Calu3 (cell line): Measurements from ENCODE around the gene AIP. TPM values are rescaled to one million over a fixed set of nuclear protein-coding genes. Genes with fewer than 3 reads are reported as not detected.

Source experiments
- BruUV-seq: library from RNA; stranded (reverse); fragments of 400-500 nt; replicated peaks from 2 replicates; lab custom pipeline; 2021; lab: Mats Ljungman, UMichigan
- CTCF ChIA-PET: fragments of 300-600 bp; sonication (Branson Sonifier 250); formaldehyde crosslinking; loops from one replicate; lab custom pipeline; 2022; ENCODE audit warnings: antibody characterized with exemption; lab: Charles Lee
- DNase-seq: peaks from one replicate; pipeline ENCODE4 v3.0.0; 2022
- H3K27ac Mint-ChIP-seq: one replicate; pipeline ENCODE4 v1.8.0; 2022; ENCODE audit warnings: mixed read lengths; ENCODE audit not compliant: unreplicated experiment
- H3K27me3 Mint-ChIP-seq: one replicate; pipeline ENCODE4 v1.8.0; 2022; ENCODE audit warnings: mixed read lengths; ENCODE audit not compliant: unreplicated experiment
- H3K36me3 Mint-ChIP-seq: one replicate; pipeline ENCODE4 v1.8.0; 2022; ENCODE audit warnings: mild to moderate bottlenecking, moderate library complexity, mixed read lengths; ENCODE audit not compliant: insufficient read depth, unreplicated experiment
- H3K4me1 Mint-ChIP-seq: one replicate; pipeline ENCODE4 v1.8.0; 2022; ENCODE audit warnings: mild to moderate bottlenecking, low read depth, mixed read lengths; ENCODE audit not compliant: unreplicated experiment
- H3K4me3 Mint-ChIP-seq: one replicate; pipeline ENCODE4 v1.8.0; 2022; ENCODE audit warnings: mild to moderate bottlenecking, low read depth, moderate library complexity, mixed read lengths; ENCODE audit not compliant: unreplicated experiment
- H3K9me3 Mint-ChIP-seq: one replicate; pipeline ENCODE4 v1.8.0; 2022; ENCODE audit warnings: low read depth, mixed read lengths; ENCODE audit not compliant: unreplicated experiment
- intact Hi-C: fragments of 100-400 bp; cut with micrococcal nuclease; formaldehyde crosslinking; loops from one replicate; pipeline ENCODE4 v1.10.0; 2022; ENCODE audit not compliant: unreplicated experiment
- total RNA-seq: library from RNA; stranded (reverse); gene quantifications from 2 replicates; pipeline ENCODE4 v1.2.3, GENCODE V29; 2022
- TF ChIP-seq, protein P1 (sequence below): fragments of 200-600 bp; IDR thresholded peaks from one replicate; pipeline ENCODE4 v1.8.0; 2022; ENCODE audit warnings: antibody characterized with exemption; ENCODE audit not compliant: unreplicated experiment

AIP gene
- total RNA-seq, 1 experiment from 2014 or later: 44.0 TPM

DNA sequence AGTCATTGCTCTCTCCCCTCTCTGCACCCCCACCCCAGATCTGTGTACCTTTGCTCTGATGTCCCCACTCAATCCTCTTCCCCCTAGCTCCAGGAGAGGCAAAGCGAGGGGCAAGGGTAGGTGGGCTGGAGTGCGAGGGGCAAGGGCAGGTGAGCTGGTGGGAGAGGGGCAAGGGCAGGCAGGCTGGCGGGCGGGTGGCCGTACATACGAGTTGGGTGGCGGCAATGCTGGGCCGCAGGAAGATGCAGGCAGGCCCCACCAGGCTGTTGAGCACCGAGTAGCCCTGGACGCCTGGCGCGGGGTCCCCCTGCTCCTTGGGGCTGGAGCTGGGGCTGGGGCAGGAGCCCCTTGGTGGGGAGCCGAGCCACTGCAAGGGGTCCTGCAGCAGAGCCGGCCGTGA is 39.5 kb downstream of the AIP start:
- TF ChIP-seq, protein P1, sequence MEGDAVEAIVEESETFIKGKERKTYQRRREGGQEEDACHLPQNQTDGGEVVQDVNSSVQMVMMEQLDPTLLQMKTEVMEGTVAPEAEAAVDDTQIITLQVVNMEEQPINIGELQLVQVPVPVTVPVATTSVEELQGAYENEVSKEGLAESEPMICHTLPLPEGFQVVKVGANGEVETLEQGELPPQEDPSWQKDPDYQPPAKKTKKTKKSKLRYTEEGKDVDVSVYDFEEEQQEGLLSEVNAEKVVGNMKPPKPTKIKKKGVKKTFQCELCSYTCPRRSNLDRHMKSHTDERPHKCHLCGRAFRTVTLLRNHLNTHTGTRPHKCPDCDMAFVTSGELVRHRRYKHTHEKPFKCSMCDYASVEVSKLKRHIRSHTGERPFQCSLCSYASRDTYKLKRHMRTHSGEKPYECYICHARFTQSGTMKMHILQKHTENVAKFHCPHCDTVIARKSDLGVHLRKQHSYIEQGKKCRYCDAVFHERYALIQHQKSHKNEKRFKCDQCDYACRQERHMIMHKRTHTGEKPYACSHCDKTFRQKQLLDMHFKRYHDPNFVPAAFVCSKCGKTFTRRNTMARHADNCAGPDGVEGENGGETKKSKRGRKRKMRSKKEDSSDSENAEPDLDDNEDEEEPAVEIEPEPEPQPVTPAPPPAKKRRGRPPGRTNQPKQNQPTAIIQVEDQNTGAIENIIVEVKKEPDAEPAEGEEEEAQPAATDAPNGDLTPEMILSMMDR: no peak
- peaks cover 37% of the 10 kb centered on the region for H3K27me3 Mint-ChIP-seq
- H3K9me3 Mint-ChIP-seq: peaks cover 6% of the 10 kb centered on the region
- intact Hi-C loops: no loop called here
- H3K4me1 Mint-ChIP-seq: peaks cover 5% of the 10 kb centered on the region
- H3K27ac Mint-ChIP-seq: no peak overlapping the region
- no peak for DNase-seq
- BruUV-seq: no TSS peak
- H3K4me3 Mint-ChIP-seq: no peak overlapping the region
- CTCF ChIA-PET: no interaction called here
- no peaks in the 10 kb centered on the region for H3K36me3 Mint-ChIP-seq

DNA sequence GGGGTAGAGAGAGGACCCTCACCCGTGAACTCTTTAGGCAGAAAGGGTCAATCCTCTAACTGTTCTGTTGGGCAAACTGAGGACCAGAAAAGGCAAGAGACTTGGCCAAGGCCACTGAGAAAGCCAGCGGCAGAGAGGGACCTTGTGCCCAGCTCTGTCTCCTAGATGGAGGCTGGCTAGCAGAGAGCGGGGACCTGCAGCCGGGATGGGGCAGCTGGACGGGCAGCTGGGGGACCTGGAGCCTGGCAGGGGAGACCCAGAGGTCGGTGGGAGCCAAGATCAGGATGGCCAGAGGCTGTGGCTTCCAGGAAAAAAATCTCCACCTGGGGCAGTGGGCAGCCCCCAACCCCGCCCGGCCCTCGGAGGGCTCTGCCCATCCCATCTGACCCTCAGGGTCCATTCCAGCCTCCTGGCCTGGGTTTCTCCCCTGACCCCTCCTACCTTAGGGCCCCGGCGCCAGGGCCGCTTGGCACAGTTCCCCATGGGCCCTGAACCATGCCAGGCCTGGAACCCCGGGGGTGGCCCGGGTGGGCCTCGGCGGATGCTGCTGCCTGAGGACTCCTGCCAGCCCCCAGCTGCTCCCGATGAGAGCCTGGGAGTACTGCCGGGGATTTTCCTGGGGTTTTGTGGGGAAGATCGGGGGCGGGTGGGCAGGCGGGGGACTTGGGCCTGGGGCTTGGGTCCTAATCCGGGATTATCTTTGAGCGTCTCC is 40.2 kb downstream of the AIP start, which contains the start of gene CABP2:
Gene CABP2 (minus strand): TSS at position 603 of the 712 bp plus-strand sequence. CDS start 120 bp downstream, at position 483.
- intact Hi-C loops: no loop called here
- DNase-seq: no peak
- Mint-ChIP-seq H3K4me3 (no peak within 1 kb of the TSS), H3K36me3 (no peaks in the 10 kb centered on the region), H3K27ac (no peak within 1 kb of the TSS), H3K9me3 (peaks cover 9% of the 10 kb centered on the region), H3K4me1 (peaks cover 5% of the 10 kb centered on the region), H3K27me3 (peaks cover 44% of the 10 kb centered on the region)
- CTCF ChIA-PET: no interaction called here
- BruUV-seq: no TSS peak
- TF ChIP-seq, protein P1: no peak

DNA sequence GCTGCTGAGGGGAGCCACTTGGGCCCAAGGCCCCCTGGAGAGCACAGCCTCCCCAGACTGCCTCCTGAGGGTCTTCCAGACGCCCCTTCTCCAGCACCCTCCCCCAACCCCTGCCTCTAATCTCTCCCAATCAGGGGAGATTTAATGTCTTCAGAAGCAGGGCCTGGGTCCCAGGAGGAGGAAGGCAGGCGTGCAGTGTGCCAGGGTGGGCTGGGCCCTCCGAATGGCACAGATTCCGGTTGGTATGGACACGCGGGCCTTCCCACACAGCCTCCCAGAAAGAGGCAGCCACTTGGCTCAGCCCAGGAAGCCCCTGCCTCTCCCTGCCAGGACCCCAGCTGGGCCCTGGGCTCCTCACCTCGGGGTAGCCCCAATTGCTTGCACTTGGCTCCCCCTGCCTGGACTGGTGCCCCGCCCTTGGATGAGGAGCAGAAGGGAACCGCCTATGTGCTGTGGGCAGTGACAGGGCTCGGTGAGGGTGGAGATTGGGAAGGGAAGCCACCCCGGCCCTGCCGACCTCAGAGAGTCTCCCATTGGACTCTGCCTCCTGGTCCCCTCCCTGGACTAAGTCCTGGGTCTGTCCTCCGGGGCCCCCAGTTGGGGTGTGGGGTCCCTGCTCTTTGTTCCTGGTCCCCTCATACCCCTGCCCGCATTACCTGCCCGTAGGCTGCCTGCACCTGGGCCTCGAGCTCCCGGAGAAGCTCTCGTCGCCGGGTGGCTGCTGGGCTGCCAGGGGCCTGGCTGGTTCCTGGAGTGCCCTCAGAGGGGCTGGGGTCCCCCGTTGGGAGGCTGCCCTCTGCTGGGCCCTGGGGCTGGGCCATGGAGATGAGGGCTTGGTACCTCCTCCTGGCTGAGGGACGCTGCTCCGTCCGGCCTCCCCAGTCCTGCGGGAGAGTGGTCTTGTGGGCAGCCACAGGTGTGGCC is 41.0 kb downstream of the AIP start:
- no peaks in the 10 kb centered on the region for H3K36me3 Mint-ChIP-seq
- peaks cover 46% of the 10 kb centered on the region for H3K27me3 Mint-ChIP-seq
- BruUV-seq: no TSS peak
- DNase-seq: no peak
- H3K27ac Mint-ChIP-seq: no peak overlapping the region
- H3K9me3 Mint-ChIP-seq: peaks cover 11% of the 10 kb centered on the region
- intact Hi-C loops: no loop called here
- CTCF ChIA-PET: no interaction called here
- H3K4me3 Mint-ChIP-seq: no peak overlapping the region
- TF ChIP-seq, protein P1: no peak
- H3K4me1 Mint-ChIP-seq: peaks cover 5% of the 10 kb centered on the region

DNA sequence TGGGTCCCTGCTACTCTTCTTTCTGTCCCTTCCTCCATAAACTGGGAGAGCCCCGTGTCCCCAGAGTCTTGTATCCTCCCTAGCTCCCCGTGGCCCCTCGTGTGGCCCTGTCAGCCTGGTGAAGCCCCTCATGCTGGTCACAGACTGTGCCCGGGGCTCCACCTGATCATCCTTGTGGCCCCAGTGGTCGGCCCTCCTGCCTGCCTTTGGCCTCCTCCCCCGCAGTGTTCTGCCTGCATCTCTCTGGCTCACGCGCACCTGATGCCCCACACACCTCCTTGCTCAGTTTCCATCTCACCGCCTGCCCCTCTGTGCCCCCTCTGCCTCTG is 41.6 kb downstream of the AIP start:
- Mint-ChIP-seq H3K36me3 (no peaks in the 10 kb centered on the region), H3K4me3 (no peak overlapping the region), H3K27ac (no peak overlapping the region), H3K4me1 (peaks cover 5% of the 10 kb centered on the region), H3K9me3 (peaks cover 11% of the 10 kb centered on the region), H3K27me3 (peaks cover 46% of the 10 kb centered on the region)
- intact Hi-C loops: no loop called here
- CTCF ChIA-PET: no interaction called here
- no peak for DNase-seq
- TF ChIP-seq, protein P1: no peak
- BruUV-seq: no TSS peak
